ENCODE data around the gene AGPAT3.
A peak's percentile ranks its signal among the peaks of the same experiment; 100 is the strongest.
"Not testable (repeated sequence)": the region's sequence is repeated elsewhere in the genome, so short reads cannot be mapped to it uniquely, and the experiment has no call there.

The AGPAT3 gene

DNA sequence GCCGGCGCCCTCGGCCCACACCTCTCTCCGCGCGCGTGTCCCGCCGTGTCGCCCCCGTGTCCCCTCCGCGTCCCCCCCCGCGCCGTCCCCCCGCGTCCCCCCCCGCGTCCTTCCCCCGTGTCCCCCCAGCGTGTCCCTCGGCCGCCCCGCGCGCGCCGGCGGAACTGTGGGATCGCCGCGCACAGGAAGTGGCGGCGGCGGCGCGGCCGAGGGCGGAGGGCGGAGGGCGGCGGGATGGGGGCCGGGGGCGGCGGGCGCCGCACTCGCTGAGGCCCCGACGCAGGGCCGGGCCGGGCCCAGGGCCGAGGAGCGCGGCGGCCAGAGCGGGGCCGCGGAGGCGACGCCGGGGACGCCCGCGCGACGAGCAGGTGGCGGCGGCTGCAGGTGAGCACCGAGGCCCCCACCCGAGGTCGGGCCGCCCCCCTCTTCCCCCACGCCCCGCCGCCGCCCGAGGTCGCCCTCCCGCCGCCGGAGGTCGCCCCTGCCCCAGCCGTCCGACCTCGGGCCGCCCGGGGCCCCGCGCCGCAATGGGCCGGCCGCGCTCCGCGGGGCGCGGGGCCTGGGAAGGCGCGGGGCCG, at the start of gene AGPAT3:
Gene AGPAT3 (plus strand): TSS at position 262 of the 578 bp plus-strand sequence. CDS start 94,459 bp downstream, outside the sequence.
- peak; percentile 22 for DNase-seq (ENCODE audit: low spot score)

GRCh38 chr21:43815991-43816390, 49.0 kb upstream of the AGPAT3 start:
- no peak for DNase-seq (ENCODE audit: low spot score)

DNA sequence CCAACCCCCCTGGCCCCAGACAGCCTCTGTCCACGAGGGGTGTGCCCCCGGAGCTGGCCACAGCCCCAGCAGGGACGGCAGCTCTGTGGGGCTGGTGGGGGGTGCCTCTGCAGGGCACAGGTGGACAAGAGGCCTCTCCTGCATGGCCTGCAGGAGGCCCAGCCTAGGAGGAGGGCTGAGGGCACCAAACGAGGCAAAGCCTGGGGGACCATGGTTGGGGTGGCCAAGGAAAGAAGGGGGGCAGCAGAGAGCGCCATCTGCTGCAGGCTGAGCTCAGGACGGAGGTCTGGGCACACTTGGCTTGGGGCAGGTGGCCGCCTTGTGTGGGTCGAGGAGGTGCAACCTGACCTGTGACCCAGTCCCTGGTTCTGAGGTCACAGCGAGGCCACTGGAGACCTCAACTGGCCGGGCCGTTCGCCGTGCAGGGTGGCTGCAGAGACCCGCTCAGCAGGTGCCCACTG, 48.4 kb upstream of the AGPAT3 start:
- DNase-seq (ENCODE audit: low spot score), result no peak

DNA sequence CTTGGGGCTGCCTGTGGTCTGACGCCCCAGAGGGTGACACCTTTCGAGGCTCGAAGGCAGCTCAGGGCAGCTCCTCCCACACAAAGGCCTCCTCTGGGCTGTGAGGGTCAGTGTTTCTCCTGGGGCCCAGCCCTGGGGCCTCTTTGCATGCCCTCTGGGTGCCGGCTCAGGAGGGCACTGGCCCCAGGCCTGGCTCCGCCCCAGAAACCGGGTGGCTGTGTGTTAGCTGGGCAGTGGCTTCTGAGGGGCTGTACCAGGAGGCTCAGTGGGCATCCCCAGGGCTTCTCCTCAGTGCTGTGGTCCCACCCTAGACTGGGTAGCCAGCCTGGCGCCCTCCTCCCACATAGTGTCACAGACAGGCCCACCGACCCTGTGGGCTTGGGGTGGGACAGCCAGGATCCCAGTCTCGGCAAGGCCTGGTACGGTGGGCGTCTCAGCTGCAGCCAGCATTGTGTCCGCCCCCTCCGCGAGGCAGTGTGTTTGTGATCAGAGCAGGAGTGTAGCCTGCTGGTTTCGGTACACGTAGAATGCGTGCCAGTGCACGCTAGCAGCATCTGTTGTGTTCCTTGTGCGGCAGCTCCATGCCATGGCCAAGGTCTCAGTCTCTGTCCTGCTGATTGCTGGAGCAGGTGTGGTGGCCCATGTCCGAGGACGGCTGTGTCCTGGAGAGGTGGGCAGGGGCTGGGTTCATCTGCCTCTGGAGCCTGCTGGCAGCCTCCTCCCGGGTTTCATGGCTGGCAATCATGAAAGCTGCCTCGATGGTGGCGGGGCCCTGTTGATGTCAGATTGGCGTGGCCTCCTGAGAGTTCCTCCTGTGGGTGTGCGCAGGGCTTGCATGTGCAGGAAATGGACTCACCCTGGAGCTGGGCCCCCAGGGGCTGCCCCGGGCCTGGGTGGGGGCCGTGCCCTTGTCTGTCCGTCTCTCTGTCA, 47.6 kb upstream of the AGPAT3 start:
- no peak for DNase-seq (ENCODE audit: low spot score)

GRCh38 chr21:43818685-43819084, 46.3 kb upstream of the AGPAT3 start:
- DNase-seq (ENCODE audit: low spot score), result no peak

DNA sequence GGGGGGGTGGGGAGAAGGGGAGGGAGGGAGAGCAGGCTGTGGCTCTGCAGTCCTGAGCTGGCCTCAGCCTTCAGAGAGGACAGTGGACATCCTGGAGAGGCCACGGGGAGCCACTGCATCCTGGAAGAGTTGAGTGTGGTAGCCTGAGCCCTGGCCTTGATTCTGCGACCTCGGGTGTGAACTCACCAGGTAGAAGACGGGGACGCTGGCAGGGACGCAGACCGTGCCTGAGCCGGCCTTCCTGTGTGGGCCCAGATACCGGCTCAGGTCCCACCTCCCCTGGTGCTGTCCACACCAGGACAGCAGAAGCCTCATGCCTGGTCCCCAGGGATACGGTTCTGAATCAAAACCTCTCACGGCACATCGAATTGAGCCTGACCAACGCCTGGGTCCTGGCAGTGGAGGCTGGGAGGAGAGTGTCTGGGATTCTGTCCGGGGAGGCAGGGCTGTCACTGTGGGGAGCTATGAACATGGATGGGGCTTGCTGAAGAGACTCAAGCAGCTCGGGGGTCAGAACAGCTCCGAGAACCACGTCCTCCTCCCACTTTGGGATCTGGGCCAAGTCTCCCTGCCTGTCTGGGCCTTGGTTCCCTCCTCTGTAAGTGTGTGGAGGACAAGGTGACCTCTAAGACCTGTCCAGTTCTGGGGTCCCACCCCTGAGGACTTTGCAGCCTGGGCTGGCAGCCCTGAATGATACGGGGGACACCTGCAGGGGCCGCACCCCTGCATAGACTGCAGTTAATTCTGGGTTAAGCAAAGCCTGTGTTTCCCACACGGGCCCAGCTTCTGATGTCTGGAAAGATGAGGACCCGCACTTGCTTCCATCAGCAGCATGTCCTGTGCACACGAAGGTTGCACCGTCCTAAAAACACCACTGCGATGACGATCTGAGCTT, 45.3 kb upstream of the AGPAT3 start:
- no peak for DNase-seq (ENCODE audit: low spot score)

- no peak for DNase-seq (ENCODE audit: low spot score)
Observed at GRCh38 chr21:43820466-43820865, 44.6 kb upstream of the AGPAT3 start.

DNA sequence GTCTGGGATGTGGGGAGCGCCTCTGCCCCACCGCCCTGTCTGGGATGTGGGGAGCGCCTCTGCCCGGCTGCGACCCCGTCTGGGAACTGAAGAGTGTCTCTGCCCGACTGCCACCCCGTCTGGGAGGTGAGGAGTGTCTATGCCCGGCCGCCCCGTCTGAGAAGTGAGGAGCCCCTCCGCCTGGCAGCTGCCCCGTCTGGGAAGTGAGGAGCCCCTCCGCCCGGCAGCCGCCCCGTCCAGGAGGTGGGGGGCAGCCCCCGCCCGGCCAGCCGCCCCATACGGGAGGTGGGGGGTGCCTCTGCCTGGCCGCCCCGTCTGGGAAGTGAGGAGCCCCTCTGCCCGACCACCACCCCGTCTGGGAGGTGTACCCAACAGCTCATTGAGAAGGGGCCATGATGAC, 42.9 kb upstream of the AGPAT3 start:
- DNase-seq (ENCODE audit: low spot score), result not testable (repeated sequence)

GRCh38 chr21:43822741-43823140, 42.3 kb upstream of the AGPAT3 start:
- DNase-seq (ENCODE audit: low spot score), result not testable (repeated sequence)

- no peak for DNase-seq (ENCODE audit: low spot score)
Observed at GRCh38 chr21:43824333-43825241, 40.4 kb upstream of the AGPAT3 start.

GRCh38 chr21:43825242-43825935, 39.6 kb upstream of the AGPAT3 start:
- DNase-seq (ENCODE audit: low spot score), result no peak

DNA sequence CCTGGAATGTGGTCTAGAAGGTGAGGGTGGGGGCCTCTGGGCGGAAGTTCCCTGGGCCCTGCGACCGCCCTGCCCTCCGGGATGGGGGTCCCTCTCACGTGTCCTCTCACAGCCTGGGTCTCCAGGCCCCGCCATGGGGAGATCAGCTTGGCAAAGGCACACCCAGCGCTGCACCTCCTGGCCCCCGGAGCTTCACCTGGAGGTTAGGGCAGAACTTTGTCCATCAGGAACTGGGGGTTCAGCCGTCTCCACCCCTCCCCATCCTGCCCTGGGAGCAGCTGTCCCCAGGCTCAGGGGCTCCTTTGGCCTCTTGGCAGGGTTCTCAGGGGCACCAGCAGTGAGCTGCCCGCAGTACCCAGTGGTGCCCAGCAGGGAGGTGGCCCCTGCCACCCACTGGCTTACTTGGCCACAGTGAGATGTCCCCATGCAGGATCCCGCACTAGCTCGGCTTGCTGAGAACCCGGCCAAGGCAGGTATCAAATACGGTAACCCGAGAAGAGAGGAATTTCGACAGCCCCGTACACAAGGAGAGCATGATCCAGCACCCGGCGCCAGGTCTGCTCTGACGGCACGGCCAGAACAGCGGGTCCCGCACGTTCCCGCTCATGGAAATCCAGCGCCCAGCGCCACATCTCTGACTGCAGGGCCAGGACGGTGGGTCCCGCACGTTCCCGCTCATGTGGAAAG, 38.9 kb upstream of the AGPAT3 start:
- DNase-seq (ENCODE audit: low spot score), result no peak

DNA sequence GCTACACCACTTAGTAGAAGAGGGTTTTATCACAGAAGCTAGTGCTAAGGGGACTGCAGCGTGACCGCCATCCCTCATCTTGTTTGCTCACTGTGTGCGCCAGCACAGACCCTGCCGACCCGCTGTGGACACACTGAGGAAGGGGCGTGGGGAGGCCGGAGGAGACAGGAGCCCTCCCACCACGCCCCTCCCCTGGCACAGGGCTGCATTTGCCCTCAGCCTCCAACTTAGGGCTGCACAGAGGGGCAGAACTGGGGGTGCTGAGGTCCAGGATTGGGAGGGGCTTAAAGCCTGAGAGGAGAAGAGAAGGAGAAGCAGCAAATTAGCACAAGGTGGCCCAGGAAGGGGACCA, 38.4 kb upstream of the AGPAT3 start:
- DNase-seq (ENCODE audit: low spot score), result no peak

- DNase-seq (ENCODE audit: low spot score), result no peak
Observed at GRCh38 chr21:43827015-43827611, 37.9 kb upstream of the AGPAT3 start.

GRCh38 chr21:43829161-43829560, 35.9 kb upstream of the AGPAT3 start:
- no peak for DNase-seq (ENCODE audit: low spot score)

- DNase-seq (ENCODE audit: low spot score), result no peak
Observed at GRCh38 chr21:43829575-43830119, 35.4 kb upstream of the AGPAT3 start.

GRCh38 chr21:43832158-43832550, 32.9 kb upstream of the AGPAT3 start:
- DNase-seq (ENCODE audit: low spot score), result no peak

DNA sequence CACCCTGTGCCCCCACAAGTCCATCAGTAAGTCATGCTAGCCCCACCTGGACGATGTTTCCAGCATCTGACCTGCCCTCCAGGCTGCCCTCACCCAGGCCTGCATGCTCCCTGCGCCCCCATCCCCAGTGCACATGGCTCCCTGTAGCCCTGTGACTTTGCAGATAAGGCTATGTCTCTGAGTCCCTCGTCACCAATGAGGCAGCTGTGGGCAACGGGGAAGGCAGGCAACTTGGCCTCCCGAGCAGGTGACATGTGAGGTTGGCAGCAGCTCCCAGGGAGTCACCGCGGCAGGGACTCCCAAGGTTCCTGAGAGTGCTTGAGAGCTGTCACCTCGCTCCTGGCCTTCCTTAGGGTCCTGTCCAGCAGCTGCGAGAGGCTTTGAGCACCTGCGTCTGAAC, 32.4 kb upstream of the AGPAT3 start:
- DNase-seq (ENCODE audit: low spot score), result no peak

DNA sequence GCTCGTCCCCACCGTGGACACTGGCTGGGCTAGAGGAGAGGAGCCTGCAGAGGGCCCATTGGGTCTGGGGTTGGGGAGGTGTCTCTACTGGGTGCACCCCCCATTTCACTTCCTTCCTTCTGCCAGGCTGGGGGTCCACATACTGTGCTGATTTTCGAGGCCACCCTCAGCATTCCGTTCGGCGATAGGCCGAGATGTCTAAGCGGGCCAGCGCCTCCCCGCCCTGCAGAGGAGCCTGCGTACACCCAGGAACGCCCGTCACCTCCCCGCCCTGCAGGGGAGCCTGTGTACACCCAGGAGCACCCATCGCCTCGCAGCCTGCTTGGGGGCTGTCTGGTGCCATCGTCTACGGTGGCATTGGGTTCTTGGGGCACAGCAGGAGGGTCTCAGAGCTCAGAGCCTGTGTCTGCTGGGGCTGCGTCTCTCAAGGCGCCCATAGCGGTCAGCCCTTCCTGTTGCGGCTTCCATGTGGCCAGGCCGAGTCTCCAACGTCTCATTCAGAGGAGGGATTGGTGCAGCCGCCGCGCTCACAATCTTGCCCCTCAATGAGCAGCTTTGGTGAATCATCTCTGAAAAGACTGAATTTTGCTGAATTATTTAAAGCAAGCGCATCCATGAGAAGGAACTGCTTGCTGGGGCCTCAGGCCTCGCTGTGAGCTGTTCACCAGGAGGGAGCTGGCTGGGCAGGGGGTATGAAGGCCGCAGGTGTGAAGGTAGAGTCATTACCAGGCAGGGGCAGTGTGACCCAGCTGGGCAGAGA, 30.7 kb upstream of the AGPAT3 start:
- no peak for DNase-seq (ENCODE audit: low spot score)

Measured in CD4-positive, alpha-beta T cell treated with Interleukin-15 for 4 hours (primary cell).